Neural crest cell (in vitro differentiated cells): ENCODE data around the gene C2orf92. TPM values are rescaled to one million over a fixed set of nuclear protein-coding genes. Genes with fewer than 3 reads are reported as not detected.
A peak's percentile ranks its signal among the peaks of the same experiment; 100 is the strongest.
"Not testable (repeated sequence)": the region's sequence is repeated elsewhere in the genome, so short reads cannot be mapped to it uniquely, and the experiment has no call there.

Experiments used
- DNase-seq: peaks from one replicate; pipeline ENCODE4 v3.0.0; 2021; ENCODE audit warnings: low read depth, mixed read lengths, low spot score
- H3K27ac Mint-ChIP-seq: one replicate; pipeline ENCODE4 v1.8.0; 2021; ENCODE audit warnings: mild to moderate bottlenecking, mixed read lengths; ENCODE audit not compliant: unreplicated experiment
- H3K27me3 Mint-ChIP-seq: 2 replicates; pipeline ENCODE4 v1.8.0; 2021; ENCODE audit warnings: low read depth, mild to moderate bottlenecking, mixed read lengths
- H3K36me3 Mint-ChIP-seq: 2 replicates; pipeline ENCODE4 v1.8.0; 2021; ENCODE audit warnings: low read depth, mild to moderate bottlenecking, mixed read lengths
- H3K4me1 Mint-ChIP-seq: 2 replicates; pipeline ENCODE4 v1.8.0; 2021; ENCODE audit warnings: mixed read lengths
- H3K4me3 Mint-ChIP-seq: one replicate; pipeline ENCODE4 v1.8.0; 2021; ENCODE audit warnings: mild to moderate bottlenecking, mixed read lengths
- H3K9me3 Mint-ChIP-seq: 2 replicates; pipeline ENCODE4 v1.8.0; 2021; ENCODE audit warnings: mixed read lengths
- CTCF ChIP-seq: fragments of 200-600 bp; sonication (generic); conservative IDR thresholded peaks from 2 replicates; pipeline ENCODE4 v1.5.0; 2021; ENCODE audit warnings: antibody characterized with exemption, mild to moderate bottlenecking
- total RNA-seq: library from RNA; stranded (reverse); gene quantifications from 2 replicates; pipeline ENCODE4 v1.2.1, GENCODE V29; 2021

Gene C2orf92
- total RNA-seq, 1 donor from 2014 or later: 10.3 TPM

GRCh38 chr2:97670471-97670870 is 958 bp downstream of the C2orf92 start:
- Mint-ChIP-seq H3K27ac (no peak overlapping the region), H3K9me3 (no peaks in the 10 kb centered on the region), H3K4me3 (no peak overlapping the region), H3K4me1 (no peaks in the 10 kb centered on the region), H3K36me3 (no peaks in the 10 kb centered on the region), H3K27me3 (no peaks in the 10 kb centered on the region)
- TF ChIP-seq CTCF: no peak
- no peak for DNase-seq

GRCh38 chr2:97671526-97671925 is 2.0 kb downstream of the C2orf92 start:
- H3K4me3 Mint-ChIP-seq: no peak overlapping the region
- no peak for TF ChIP-seq CTCF
- no peak for DNase-seq
- H3K4me1 Mint-ChIP-seq: no peaks in the 10 kb centered on the region
- H3K27ac Mint-ChIP-seq: peak overlapping the region; percentile 12
- no peaks in the 10 kb centered on the region for H3K9me3 Mint-ChIP-seq
- no peaks in the 10 kb centered on the region for H3K36me3 Mint-ChIP-seq
- H3K27me3 Mint-ChIP-seq: no peaks in the 10 kb centered on the region

DNA sequence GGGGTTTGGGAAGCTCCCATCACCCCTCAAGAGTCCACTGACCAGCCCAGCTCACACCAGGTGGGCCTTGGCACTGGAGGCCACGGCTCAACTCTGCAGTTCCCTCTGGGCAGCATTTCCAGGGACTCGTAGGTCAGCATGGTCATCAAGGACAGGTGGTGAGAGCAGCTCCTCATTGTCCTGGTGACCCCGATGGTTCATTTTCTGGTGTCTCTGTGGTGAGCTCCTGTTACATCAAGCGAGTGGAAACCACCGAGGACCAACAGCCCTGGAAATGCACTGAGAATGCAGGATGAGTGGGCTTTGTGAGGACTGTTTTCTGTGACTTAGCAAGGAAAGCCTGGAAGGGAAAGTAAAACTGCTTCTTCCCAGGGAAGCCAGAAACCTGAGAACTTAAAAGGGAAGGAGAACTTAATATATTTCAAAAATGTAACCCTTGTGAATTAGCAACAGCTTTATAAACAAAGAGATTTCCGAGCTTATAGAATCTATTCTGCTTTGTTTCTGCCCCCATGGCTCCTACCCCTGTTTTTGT is 3.2 kb downstream of the C2orf92 start:
- H3K4me3 Mint-ChIP-seq, H3K27me3 Mint-ChIP-seq, H3K9me3 Mint-ChIP-seq, H3K27ac Mint-ChIP-seq, DNase-seq, H3K4me1 Mint-ChIP-seq, H3K36me3 Mint-ChIP-seq: not testable (repeated sequence)

DNA sequence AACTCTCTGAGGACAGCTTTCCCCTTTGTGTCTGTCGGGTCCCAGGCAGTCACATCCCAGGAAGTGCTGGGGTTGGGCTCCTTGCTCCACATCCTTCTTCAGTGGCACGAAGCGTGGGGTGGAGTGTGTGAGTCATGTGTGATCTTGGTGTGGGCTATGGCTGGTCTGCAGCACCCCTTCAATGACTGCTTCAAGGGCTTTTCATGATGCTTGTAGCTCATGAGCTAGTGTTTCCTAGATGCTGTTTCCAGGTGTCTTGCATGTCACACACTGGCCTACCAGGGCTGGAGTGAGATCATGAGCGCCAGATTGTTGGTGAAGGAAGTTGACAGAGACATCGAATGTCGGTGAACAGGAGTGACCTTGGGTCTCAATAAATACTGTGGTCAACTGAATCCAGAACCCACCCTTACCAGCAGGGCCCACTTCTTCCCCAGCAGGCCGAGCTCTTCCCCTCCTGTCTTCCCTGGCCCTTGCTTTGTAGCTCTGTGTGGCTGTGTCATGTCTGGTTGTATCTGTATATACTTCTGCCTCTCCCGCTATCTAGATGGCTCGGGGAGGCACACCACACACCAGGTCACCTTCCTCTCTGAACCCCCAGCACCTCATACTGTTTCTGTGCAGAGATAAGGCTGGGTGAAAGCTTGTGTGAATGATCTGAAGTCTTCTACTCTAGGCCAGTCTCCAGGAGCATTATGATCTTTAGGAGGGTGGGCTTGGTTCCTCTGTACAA is 3.8 kb downstream of the C2orf92 start:
- H3K4me1 Mint-ChIP-seq: no peaks in the 10 kb centered on the region
- peaks cover 9% of the 10 kb centered on the region for H3K36me3 Mint-ChIP-seq
- no peak overlapping the region for H3K4me3 Mint-ChIP-seq
- H3K27me3 Mint-ChIP-seq: no peaks in the 10 kb centered on the region
- DNase-seq: no peak
- no peak for TF ChIP-seq CTCF
- H3K9me3 Mint-ChIP-seq: peaks cover 3% of the 10 kb centered on the region
- H3K27ac Mint-ChIP-seq: peak overlapping the region; percentile 31

GRCh38 chr2:97673915-97674283 is 4.4 kb downstream of the C2orf92 start:
- Mint-ChIP-seq H3K4me1 (no peaks in the 10 kb centered on the region), H3K27ac (peak overlapping the region; percentile 31), H3K27me3 (no peaks in the 10 kb centered on the region), H3K4me3 (no peak overlapping the region), H3K9me3 (peaks cover 3% of the 10 kb centered on the region), H3K36me3 (peaks cover 11% of the 10 kb centered on the region)
- DNase-seq: no peak
- TF ChIP-seq CTCF: no peak

GRCh38 chr2:97675430-97676113 is 6.1 kb downstream of the C2orf92 start:
- Mint-ChIP-seq H3K27me3 (no peaks in the 10 kb centered on the region), H3K4me1 (no peaks in the 10 kb centered on the region), H3K4me3 (no peak overlapping the region), H3K27ac (no peak overlapping the region), H3K9me3 (peaks cover 3% of the 10 kb centered on the region), H3K36me3 (peaks cover 11% of the 10 kb centered on the region)
- TF ChIP-seq CTCF: no peak
- no peak for DNase-seq
